ENCODE measurements around the gene GLI2. TPM values are rescaled to one million over a fixed set of nuclear protein-coding genes. Genes with fewer than 3 reads are reported as not detected.

The GLI2 gene
- total and polyA plus RNA-seq, 2 of the 8 experiments (the other 6 are each of a cell fraction or from before 2014, with no cell fraction given): 18.4 to 46.9 TPM

GRCh38 chr2:120740765-120741524, 5.3 kb downstream of the GLI2 start (continued):
- TF ChIP-seq FOSL1 (IDR thresholded peaks at IDR 0.05; ENCODE audit: insufficient read depth, low read depth, low read length): no peak
- peak; percentile 55; the same call in 1 of the 2 replicates for TF ChIP-seq RBBP5 (IDR thresholded peaks at IDR 0.05; ENCODE audit: borderline replicate concordance, low read depth, low read length)
- TF ChIP-seq SP4 (IDR thresholded peaks at IDR 0.05; ENCODE audit: low read length): 0 out of 2 replicates have a peak, but pooled peaks have one; percentile 28

Data from H1 (cell line).